ENCODE results near the gene CDKN2C.
"Not testable (repeated sequence)": the region's sequence is repeated elsewhere in the genome, so short reads cannot be mapped to it uniquely, and the experiment has no call there.

CDKN2C gene

DNA sequence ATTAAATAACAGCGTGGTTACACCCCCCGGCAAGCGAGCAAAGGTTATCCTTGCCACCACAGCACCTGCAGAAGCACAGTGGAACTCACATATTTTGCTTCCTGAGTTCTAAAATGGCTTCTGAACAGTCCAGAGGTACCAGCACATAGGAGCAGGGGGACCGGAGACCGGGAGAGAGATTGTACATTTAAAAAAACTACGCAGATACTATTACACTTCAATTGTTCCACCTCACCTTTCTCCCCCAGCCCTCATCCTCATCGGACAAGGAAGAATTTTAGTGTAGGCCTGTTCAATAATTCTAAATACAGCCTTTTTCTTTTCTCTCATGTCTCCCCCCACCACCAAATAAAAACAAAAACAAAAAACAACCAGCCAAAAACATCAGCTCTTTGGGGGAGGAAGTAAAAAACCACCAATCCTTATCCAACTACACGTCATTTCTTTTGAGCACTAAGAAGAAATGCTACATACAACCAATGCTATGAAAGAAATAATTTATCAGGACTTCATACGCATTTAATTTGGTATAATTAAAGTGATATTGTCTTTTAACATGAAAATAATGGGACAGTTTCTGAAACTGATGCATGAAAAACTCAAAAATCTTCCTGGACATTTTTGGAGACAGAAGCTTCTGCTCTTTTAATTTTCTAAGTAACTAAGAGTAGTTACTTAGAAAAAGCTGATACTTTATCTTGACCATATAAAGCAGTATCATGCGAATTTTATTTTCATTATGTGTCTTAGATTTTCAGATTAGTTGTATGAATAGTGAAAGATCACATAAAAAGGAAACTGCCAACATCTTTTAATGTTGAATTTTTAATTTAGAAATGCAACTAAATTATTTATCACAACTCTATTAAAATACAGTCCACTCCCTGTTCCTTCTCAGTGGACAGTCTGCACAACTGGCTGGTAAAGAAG is 9.1 kb downstream of the CDKN2C start:
- no peak for DNase-seq (ENCODE audit: low read depth in 4 of 4, low spot score in 1 of 4)

DNA sequence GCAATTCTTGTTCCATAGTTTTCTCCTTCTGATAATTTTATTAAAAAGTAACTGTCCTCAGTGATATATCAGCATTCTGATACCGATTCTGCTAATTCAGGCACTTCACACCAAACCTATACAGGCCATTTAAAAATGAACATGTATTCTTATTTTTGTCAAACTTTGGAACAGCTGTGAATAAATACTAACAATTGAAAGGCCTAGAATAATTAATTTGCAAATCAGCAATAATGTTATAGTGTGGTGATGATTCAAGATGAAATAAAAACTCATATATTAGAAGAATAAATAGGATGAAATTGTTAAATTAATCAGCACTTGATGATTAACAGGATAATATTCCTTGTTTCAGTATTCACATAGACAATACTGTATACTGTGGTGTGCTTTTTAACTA is 9.9 kb downstream of the CDKN2C start:
- DNase-seq (ENCODE audit: low read depth in 4 of 4, low spot score in 1 of 4), result no peak

DNA sequence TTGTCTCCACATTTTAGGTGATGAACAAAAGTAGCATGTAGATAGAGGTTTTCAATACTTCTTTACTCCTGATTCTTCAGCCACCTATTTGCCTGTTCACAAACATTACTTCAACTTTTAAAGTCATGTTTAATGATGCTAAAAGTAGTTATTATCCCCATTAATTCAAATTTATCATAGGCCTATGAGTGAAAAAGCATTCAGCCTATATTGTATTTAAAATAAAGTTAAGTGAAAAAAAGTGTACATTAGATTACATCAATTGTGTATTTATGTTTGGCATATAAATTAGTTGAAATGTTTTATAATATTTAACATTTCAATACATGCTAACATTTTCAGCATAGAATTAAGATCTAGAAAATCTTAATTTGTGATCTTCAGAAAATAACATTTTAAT is 10.5 kb downstream of the CDKN2C start:
- DNase-seq (ENCODE audit: low read depth in 4 of 4, low spot score in 1 of 4), result no peak

DNA sequence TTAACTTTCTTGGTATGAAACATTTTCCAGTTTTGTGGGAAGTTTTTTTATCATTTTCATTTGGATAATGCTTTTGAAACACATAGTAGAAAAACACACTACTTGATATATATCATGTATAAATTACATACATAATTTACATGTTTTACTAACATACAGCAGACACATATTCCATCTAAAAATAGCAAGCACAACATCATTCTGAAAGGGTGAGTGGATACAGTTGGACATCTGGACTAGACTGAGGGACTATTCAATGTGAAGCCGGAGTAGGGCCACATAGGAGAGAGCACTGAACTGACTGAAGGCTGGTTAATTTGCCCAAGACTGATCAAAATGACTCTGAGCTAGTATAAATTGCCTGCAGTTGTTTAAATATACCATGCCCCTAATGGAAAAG is 11.7 kb downstream of the CDKN2C start:
- DNase-seq (ENCODE audit: low read depth in 4 of 4, low spot score in 1 of 4), result no peak

DNA sequence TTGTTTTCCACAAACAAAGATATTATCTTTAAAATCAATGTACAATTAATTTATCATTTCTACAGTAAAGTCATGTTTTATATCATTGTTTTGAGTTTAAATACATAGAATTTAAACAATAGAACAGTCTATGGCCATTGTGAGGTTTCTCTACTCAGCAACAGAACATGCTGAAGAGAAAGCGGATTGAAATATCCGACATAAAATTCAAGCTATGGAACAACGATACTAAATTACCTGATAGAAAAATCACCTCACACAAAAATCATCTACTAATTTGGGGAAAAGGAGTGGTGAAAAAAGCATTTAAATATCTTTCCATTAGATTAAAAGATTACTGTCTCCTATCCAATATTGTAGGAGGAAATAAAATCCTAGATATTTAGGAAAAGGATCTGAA is 12.6 kb downstream of the CDKN2C start:
- no peak for DNase-seq (ENCODE audit: low read depth in 4 of 4, low spot score in 1 of 4)

- no peak for DNase-seq (ENCODE audit: low read depth in 4 of 4, low spot score in 1 of 4)
Observed at GRCh38 chr1:50983219-50983802, 13.3 kb downstream of the CDKN2C start.

DNA sequence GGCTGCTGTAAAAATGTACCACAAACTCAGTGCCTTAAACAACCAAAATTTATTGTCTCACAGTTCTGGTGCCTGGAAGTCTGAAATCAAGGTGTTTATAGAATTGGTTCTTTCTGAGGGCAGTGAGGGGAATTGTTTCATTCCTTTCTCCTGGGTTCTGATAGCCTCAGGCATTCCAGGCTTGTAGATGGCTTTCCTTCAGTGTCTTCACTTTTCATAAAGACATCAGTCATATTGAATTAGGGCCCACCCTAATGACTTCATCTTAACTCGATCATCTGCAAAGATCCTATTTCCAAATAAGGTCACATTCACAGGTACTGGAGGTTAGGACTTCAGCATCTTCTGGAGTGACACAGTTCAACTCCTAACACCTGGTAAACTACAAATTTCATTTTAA is 15.0 kb downstream of the CDKN2C start:
- DNase-seq (ENCODE audit: low read depth in 4 of 4, low spot score in 1 of 4), result no peak

- DNase-seq (ENCODE audit: low read depth in 4 of 4, low spot score in 1 of 4), result no peak
Observed at GRCh38 chr1:50986653-50987052, 16.6 kb downstream of the CDKN2C start.

DNA sequence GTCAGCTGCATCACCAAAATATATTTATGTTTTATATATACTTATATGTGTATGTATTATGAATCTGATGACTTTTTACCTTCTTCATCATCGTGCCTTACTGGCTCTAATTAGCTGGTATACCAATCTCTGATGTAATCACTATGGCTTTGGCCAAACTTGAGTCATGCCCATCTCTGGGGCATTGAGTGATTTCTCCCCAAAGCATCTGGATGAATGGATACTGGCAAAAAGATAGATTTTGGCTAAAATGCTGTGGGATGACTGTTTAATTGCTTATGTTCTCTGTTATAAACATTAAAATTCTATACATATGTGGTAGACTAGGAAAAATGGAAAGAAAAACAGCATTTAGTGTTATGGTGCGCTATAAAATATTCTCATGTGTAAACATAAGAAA is 19.6 kb downstream of the CDKN2C start:
- no peak for DNase-seq (ENCODE audit: low read depth in 4 of 4, low spot score in 1 of 4)

- no peak for DNase-seq (ENCODE audit: low read depth in 4 of 4, low spot score in 1 of 4)
Observed at GRCh38 chr1:50992532-50993318, 22.7 kb downstream of the CDKN2C start.

- DNase-seq (ENCODE audit: low read depth in 4 of 4, low spot score in 1 of 4), result no peak
Observed at GRCh38 chr1:50993645-50994044, 23.6 kb downstream of the CDKN2C start.

DNA sequence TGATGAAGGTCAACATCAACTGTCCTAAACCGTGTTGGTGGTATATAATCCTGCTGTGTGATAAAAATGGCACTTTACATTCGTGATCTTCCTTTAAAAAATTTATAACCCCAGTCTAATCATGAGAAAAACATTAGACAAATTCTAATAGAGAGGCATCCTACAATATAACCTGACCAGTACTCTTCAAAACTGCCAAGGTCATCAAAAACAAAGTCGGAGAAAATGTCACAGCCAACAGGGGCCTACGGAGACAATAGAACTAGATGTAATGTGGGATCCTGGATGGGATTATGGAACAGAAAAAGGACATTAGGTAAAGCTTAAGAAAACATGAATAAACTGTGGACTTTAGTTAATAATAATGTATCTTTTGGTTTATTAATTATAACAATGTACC is 25.0 kb downstream of the CDKN2C start:
- no peak for DNase-seq (ENCODE audit: low read depth in 4 of 4, low spot score in 1 of 4)

DNA sequence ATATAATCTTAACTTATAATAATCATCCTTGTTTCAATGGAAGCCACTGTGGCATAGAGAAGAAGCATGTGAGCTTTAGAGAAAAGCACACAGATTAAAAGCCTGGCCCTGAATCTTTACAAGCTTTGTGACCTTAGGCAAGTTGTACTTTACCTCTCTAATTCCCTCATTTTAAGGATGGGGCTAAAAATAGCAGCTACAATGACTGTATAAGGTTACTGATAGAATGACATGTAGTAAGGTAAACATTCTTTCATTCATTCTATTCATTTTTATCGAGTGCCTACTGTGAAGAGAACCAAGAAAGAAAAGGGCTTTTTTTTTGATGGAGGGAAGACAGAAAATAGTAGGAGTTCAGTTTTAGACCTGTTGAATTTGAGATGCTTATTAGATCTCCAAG is 25.6 kb downstream of the CDKN2C start:
- DNase-seq (ENCODE audit: low read depth in 4 of 4, low spot score in 1 of 4), result no peak

DNA sequence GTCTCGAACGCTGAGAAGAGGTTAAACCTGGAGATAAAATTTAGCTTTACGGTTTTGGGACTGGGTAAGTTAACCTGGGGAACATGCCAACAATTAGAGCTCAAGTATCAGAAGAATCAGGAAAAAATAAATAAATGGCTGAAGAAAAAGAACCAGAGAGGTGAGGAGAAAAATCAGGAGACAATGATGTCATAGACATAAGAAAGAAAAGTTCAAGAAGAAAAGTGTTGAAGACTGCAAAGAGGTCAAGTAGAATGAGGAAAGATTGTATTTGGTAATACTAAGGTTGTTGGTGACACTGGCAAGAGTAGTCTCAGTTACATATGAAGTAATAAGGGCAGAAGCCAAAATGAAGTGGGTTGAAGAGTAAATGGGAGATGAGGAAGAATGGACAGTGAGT is 26.0 kb downstream of the CDKN2C start:
- DNase-seq (ENCODE audit: low read depth in 4 of 4, low spot score in 1 of 4), result no peak

DNA sequence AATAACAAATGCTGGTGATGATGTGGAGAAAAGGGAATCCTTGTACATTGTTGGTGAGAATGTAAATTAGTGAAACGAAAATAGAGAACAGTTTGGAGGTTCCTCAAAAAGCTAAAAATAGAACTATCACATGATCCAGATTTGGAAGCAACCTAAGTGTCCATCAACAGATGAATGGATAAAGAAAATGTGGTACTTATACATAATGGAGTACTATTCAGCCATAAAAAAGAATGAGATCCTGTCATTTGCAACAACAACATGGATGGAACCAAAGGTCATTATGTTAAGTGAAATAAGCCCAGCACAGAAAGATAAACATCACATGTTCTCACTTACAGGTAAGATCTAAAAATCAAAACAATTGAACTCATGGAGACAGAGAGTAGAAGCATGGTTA is 29.3 kb downstream of the CDKN2C start:
- DNase-seq (ENCODE audit: low read depth in 4 of 4, low spot score in 1 of 4), result not testable (repeated sequence)

GRCh38 chr1:51000160-51000559 is 30.1 kb downstream of the CDKN2C start:
- no peak for DNase-seq (ENCODE audit: low read depth in 4 of 4, low spot score in 1 of 4)

- DNase-seq (ENCODE audit: low read depth in 4 of 4, low spot score in 1 of 4), result no peak
Observed at GRCh38 chr1:51000651-51001050, 30.6 kb downstream of the CDKN2C start.

DNA sequence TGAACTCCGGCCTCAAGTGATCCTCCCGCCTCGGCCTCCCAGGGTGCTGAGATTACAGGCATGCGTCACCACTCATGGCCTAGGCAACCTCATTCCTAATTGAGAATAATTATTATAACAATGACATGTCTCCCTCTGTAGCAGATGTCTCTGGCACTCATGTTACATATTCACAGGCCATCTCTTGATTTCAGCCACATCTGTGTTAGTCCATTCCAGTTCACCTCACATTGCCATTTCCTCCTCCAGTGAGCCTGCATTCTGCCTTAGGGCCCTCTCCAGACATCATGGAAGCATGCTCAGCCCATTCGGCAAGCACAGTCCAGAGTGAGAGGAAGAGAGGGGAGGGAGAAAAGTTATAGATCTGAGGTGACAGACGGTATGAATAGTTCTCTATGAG is 32.5 kb downstream of the CDKN2C start:
- no peak for DNase-seq (ENCODE audit: low read depth in 4 of 4, low spot score in 1 of 4)

- not testable (repeated sequence) for DNase-seq (ENCODE audit: low read depth in 4 of 4, low spot score in 1 of 4)
Observed at GRCh38 chr1:51005549-51005948, 35.5 kb downstream of the CDKN2C start.

- no peak for DNase-seq (ENCODE audit: low read depth in 4 of 4, low spot score in 1 of 4)
Observed at GRCh38 chr1:51009381-51009780, 39.3 kb downstream of the CDKN2C start.

DNA sequence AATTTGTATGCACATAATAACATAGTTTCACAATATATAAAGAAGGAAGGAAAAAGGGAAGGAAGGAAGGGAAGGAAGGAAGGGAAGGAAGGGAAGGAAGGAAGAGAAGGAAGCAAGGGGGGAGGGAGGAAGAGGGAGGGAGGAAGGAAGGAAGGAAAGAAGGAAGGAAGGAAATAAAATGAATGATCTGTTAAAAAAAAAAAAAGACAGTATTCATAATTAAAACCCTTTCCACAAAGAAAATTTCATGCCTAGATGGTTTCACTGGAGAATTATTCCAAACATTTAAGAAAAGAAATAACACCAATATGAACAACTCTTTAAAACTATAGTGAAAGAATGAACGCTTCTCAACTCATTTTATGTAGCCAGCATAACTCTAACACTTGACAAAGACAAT is 44.8 kb downstream of the CDKN2C start:
- no peak for DNase-seq (ENCODE audit: low read depth in 4 of 4, low spot score in 1 of 4)

- no peak for DNase-seq (ENCODE audit: low read depth in 4 of 4, low spot score in 1 of 4)
Observed at GRCh38 chr1:51019811-51020210, 49.8 kb downstream of the CDKN2C start.
